ENCODE data around the gene CYSTM1.

Gene CYSTM1

DNA sequence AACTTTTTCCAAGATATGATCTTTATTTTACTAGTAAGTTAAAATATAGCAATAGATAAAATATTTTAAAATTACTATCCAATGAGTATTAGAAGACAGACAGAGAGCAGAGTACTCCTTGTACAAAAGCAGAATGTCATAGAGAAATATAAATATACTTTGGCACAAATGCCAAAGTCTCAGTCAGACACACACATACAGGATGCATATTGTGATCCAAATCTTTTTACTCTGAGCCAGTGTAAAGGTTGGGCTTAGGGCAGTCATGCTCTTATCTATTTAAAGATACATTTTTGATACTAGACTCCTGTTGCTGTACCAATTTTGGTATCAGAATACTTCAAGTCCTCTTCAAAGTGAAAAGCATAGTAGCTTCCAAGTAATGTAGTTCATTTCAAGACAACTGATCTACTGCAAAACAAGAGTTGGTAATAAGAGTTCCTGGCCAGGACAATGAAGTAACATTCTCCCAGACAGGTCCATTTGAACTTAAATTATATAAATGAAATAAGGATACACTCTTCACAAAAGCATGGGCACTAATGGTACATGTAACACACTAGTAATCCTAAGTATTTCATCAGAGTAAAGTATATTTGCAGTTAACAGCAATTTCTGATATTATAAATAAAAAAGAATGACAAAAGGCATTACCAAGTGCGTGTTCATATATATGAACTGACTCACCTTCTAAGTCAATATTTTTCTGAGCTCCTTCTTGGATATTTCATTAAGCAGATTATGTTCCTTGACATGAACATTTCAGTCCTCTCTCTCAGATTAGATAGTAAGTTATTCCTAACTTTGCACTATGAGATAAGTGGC, 117.4 kb downstream of the CYSTM1 start:
- TF ChIP-seq CTCF (IDR thresholded peaks at IDR 0.05; ENCODE audit: borderline replicate concordance, extremely low read depth, low read length, poor library complexity, severe bottlenecking) (no peak), EZH2 (IDR thresholded peaks at IDR 0.05; ENCODE audit: borderline replicate concordance, low read depth, low read length, severe bottlenecking) (no peak)
- no peak overlapping the region for H3K4me2 ChIP-seq (ENCODE audit: insufficient read depth, low read length)
- H3K27ac ChIP-seq (ENCODE audit: low read length) = peak overlapping the region; percentile 15; the same call in 1 of the 2 replicates
- H4K20me1 ChIP-seq (ENCODE audit: insufficient read depth, low read length) = peaks cover 15% of the 10 kb centered on the region
- ATAC-seq (ENCODE audit: insufficient read depth, low read depth) = no peak
- H3K79me2 ChIP-seq (ENCODE audit: insufficient read depth, low read length) = peaks cover 97% of the 10 kb centered on the region
- H3K9me3 ChIP-seq (ENCODE audit: insufficient read depth, low read length, severe bottlenecking) = no peaks in the 10 kb centered on the region
- DNase-seq = no peak
- H3K27me3 ChIP-seq (ENCODE audit: insufficient read depth, low read length, poor library complexity) = no peaks in the 10 kb centered on the region
- H3K4me3 ChIP-seq (ENCODE audit: low read depth in 1 of 2, low read length in 2 of 2) = no peak overlapping the region
- H3K4me1 ChIP-seq (ENCODE audit: insufficient read depth, low read length) = peaks cover 14% of the 10 kb centered on the region
- no peak overlapping the region for H3K9ac ChIP-seq (ENCODE audit: low read depth, low read length)
- no peaks in the 10 kb centered on the region for H3K36me3 ChIP-seq (ENCODE audit: insufficient read depth, low read length)
- no peak overlapping the region for H2AFZ ChIP-seq (ENCODE audit: low read depth, low read length)
